OCI-LY7 (cell line): ENCODE data around the gene HIVEP3.

Experiments
- CTCF ChIP-seq: fragments of 200-600 bp; sonication (generic); conservative IDR thresholded peaks from 2 replicates; pipeline ENCODE4 v1.5.1; 2014; ENCODE audit warnings: mild to moderate bottlenecking, antibody characterized with exemption, low read length, moderate library complexity, mixed read lengths
- EZH2phosphoT487 ChIP-seq: fragments of 200-600 bp; sonication (generic); IDR thresholded peaks from 2 replicates; pipeline ENCODE4 v1.6.1; 2018; ENCODE audit warnings: low read depth, borderline replicate concordance, mild to moderate bottlenecking, mixed run types, antibody characterized with exemption, low read length, moderate library complexity, mixed read lengths

GRCh38 chr1:41648844-41649243 lies 269.9 kb downstream of the HIVEP3 start:
- TF ChIP-seq CTCF (no peak), EZH2phosphoT487 (no peak)
